ENCODE data around the gene LCN15.

LCN15 gene

DNA sequence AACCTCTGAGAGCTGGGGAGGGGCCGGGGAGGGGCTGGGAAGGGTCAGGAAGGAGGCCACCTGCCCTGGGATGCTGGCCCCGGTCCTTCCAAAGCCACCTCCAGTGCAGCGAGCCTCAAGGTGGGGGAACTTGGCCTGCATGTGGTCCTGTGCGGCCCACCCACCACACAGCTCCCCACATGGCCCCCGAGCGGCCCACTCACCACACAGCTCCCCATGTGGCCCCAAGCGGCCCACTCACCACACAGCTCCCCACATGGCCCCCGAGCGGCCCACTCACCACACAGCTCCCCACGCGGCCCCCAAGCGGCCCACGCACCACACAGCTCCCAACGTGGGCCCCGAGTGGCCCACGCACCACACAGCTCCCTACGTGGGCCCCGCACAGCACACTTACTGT lies 19.5 kb downstream of the LCN15 start:
- Histone ChIP-seq H3K36me3 (ENCODE audit: low read length) (no peaks in the 10 kb centered on the region), H2AFZ (ENCODE audit: low read depth, low read length, severe bottlenecking) (no peak overlapping the region), H3K4me3 (ENCODE audit: insufficient read depth, low read length, poor library complexity, severe bottlenecking) (no peak overlapping the region), H3K9ac (ENCODE audit: low read length) (no peak overlapping the region), H4K20me1 (ENCODE audit: low read depth, low read length) (no peaks in the 10 kb centered on the region), H3K27me3 (ENCODE audit: low read length) (no peaks in the 10 kb centered on the region; the same call in 1 of the 2 replicates), H3K4me2 (ENCODE audit: low read depth, low read length, poor library complexity, severe bottlenecking) (no peak overlapping the region), H3K9me2 (replicated peaks; ENCODE audit: insufficient read depth, low read length) (no peaks in the 10 kb centered on the region), H3K27ac (ENCODE audit: low read depth, low read length) (no peak overlapping the region), H3K79me2 (ENCODE audit: insufficient read depth, low read length) (no peaks in the 10 kb centered on the region), H3K9me3 (ENCODE audit: insufficient read depth, low read length) (no peaks in the 10 kb centered on the region), H3F3A (ENCODE audit: insufficient read depth) (no peaks in the 10 kb centered on the region)
- TF ChIP-seq, protein P1, sequence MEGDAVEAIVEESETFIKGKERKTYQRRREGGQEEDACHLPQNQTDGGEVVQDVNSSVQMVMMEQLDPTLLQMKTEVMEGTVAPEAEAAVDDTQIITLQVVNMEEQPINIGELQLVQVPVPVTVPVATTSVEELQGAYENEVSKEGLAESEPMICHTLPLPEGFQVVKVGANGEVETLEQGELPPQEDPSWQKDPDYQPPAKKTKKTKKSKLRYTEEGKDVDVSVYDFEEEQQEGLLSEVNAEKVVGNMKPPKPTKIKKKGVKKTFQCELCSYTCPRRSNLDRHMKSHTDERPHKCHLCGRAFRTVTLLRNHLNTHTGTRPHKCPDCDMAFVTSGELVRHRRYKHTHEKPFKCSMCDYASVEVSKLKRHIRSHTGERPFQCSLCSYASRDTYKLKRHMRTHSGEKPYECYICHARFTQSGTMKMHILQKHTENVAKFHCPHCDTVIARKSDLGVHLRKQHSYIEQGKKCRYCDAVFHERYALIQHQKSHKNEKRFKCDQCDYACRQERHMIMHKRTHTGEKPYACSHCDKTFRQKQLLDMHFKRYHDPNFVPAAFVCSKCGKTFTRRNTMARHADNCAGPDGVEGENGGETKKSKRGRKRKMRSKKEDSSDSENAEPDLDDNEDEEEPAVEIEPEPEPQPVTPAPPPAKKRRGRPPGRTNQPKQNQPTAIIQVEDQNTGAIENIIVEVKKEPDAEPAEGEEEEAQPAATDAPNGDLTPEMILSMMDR (IDR thresholded peaks at IDR 0.05; ENCODE audit: insufficient read depth, low read length, poor library complexity, severe bottlenecking), result no peak
- no peak for TF ChIP-seq EZH2phosphoT487 (conservative IDR thresholded peaks at IDR 0.05; ENCODE audit: low read length)

- Histone ChIP-seq H3F3A (ENCODE audit: insufficient read depth) (no peaks in the 10 kb centered on the region), H3K9me2 (replicated peaks; ENCODE audit: insufficient read depth, low read length) (no peaks in the 10 kb centered on the region), H2AFZ (ENCODE audit: low read depth, low read length, severe bottlenecking) (no peak overlapping the region), H3K4me3 (ENCODE audit: insufficient read depth, low read length, poor library complexity, severe bottlenecking) (no peak overlapping the region), H3K27me3 (ENCODE audit: low read length) (no peaks in the 10 kb centered on the region; the same call in 1 of the 2 replicates), H3K79me2 (ENCODE audit: insufficient read depth, low read length) (no peaks in the 10 kb centered on the region), H3K27ac (ENCODE audit: low read depth, low read length) (no peak overlapping the region), H3K4me2 (ENCODE audit: low read depth, low read length, poor library complexity, severe bottlenecking) (no peak overlapping the region), H3K9me3 (ENCODE audit: insufficient read depth, low read length) (no peaks in the 10 kb centered on the region), H3K36me3 (ENCODE audit: low read length) (no peaks in the 10 kb centered on the region), H3K9ac (ENCODE audit: low read length) (no peak overlapping the region), H4K20me1 (ENCODE audit: low read depth, low read length) (no peaks in the 10 kb centered on the region)
- TF ChIP-seq, protein P1 (IDR thresholded peaks at IDR 0.05; ENCODE audit: insufficient read depth, low read length, poor library complexity, severe bottlenecking), result no peak
- no peak for TF ChIP-seq EZH2phosphoT487 (conservative IDR thresholded peaks at IDR 0.05; ENCODE audit: low read length)
Measured at GRCh38 chr9:136743639-136744211, 20.6 kb downstream of the LCN15 start.

DNA sequence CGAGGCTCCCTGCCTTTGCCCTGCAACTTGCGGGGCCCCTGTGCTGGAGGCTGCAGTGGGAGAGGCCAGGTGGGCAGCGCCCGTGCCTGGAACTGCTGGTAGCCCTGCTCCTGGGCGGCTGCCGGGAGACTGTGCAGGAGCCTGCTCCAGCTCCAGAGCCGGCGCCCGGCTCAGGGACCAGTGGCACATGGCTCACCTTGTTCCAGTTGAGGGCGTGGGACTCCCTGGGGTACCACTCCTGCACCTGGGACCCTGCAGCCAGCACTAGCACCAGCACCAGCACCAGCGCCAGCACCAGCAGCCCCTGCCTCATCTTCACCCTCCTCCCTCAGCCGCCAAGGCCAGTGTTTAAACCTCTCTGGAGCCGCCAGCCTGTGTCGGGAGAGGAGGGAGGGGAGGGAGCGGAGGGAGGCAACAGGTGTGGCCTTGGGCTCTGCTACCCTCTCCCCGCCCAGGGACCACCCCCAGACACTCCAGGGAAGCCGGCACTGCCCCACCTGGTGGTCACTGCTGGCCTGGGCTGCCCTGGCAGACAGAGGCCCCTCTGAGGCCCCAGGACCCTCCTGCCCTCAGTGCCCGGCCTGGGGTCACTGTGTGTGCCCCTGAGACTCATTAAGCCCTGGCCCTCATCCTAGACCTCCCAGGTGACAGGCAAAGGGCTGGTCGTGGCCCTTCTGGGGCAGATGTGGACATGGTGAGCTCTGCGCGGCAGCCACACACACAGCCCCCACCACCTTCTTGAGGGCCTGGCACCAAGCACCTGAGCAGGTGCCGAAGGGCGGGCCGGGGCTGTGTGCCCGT lies 21.5 kb downstream of the LCN15 start, which contains the start of gene LCN10:
Gene LCN10, minus strand, starts transcription at position 350 of the 801 bp plus-strand sequence. Its CDS starts 37 bp downstream, at position 313.
- no peaks in the 10 kb centered on the region for H3K9me3 ChIP-seq (ENCODE audit: insufficient read depth, low read length)
- no peaks in the 10 kb centered on the region for H3K79me2 ChIP-seq (ENCODE audit: insufficient read depth, low read length)
- H3K4me2 ChIP-seq (ENCODE audit: low read depth, low read length, poor library complexity, severe bottlenecking), result no peak within 1 kb of the TSS
- no peak within 1 kb of the TSS for H3K27ac ChIP-seq (ENCODE audit: low read depth, low read length)
- H3K36me3 ChIP-seq (ENCODE audit: low read length), result no peaks in the 10 kb centered on the region
- H3K4me3 ChIP-seq (ENCODE audit: insufficient read depth, low read length, poor library complexity, severe bottlenecking), result no peak within 1 kb of the TSS
- H3K9me2 ChIP-seq (replicated peaks; ENCODE audit: insufficient read depth, low read length), result no peaks in the 10 kb centered on the region
- H3K27me3 ChIP-seq (ENCODE audit: low read length), result no peaks in the 10 kb centered on the region; the same call in 1 of the 2 replicates
- TF ChIP-seq, protein P1 (IDR thresholded peaks at IDR 0.05; ENCODE audit: insufficient read depth, low read length, poor library complexity, severe bottlenecking), result no peak
- TF ChIP-seq EZH2phosphoT487 (conservative IDR thresholded peaks at IDR 0.05; ENCODE audit: low read length), result no peak
- H3F3A ChIP-seq (ENCODE audit: insufficient read depth), result no peaks in the 10 kb centered on the region
- no peak within 1 kb of the TSS for H2AFZ ChIP-seq (ENCODE audit: low read depth, low read length, severe bottlenecking)
- no peak within 1 kb of the TSS for H3K9ac ChIP-seq (ENCODE audit: low read length)
- no peaks in the 10 kb centered on the region for H4K20me1 ChIP-seq (ENCODE audit: low read depth, low read length)
